H9 (cell line): Measurements from ENCODE around the gene STARD4. TPM values are rescaled to one million over a fixed set of nuclear protein-coding genes. Genes with fewer than 3 reads are reported as not detected.

Experiments used
- DNase-seq: peaks from one replicate; pipeline ENCODE4 v3.0.0-alpha.2; 2017
- H2AFZ ChIP-seq: one replicate; pipeline ENCODE4 v1.6.1; 2013; ENCODE audit warnings: mild to moderate bottlenecking, low read length, control low read depth, moderate library complexity
- H2AK5ac ChIP-seq: 2 replicates; pipeline ENCODE4 v1.6.1; 2013; ENCODE audit warnings: low read length, control low read depth, mixed read lengths; ENCODE audit not compliant: insufficient read length
- H2BK120ac ChIP-seq: one replicate; pipeline ENCODE4 v1.6.1; 2013; ENCODE audit warnings: low read depth, mild to moderate bottlenecking, low read length, control low read depth, inconsistent platforms; ENCODE audit not compliant: poor library complexity, severe bottlenecking
- H2BK12ac ChIP-seq: 2 replicates; pipeline ENCODE4 v1.6.1; 2013; ENCODE audit warnings: low read length, control low read depth, mixed read lengths, low read depth; ENCODE audit not compliant: insufficient read length
- H2BK15ac ChIP-seq: 2 replicates; pipeline ENCODE4 v1.6.1; 2013; ENCODE audit warnings: low read depth, low read length, control low read depth
- H2BK20ac ChIP-seq: one replicate; pipeline ENCODE4 v1.6.1; 2013; ENCODE audit warnings: low read depth, mild to moderate bottlenecking, low read length, control low read depth, inconsistent platforms; ENCODE audit not compliant: poor library complexity, severe bottlenecking
- H2BK5ac ChIP-seq: 2 replicates; pipeline ENCODE4 v1.6.1; 2013; ENCODE audit warnings: low read length, control low read depth, mixed read lengths; ENCODE audit not compliant: insufficient read length
- H3K14ac ChIP-seq: 2 replicates; pipeline ENCODE4 v1.6.1; 2013; ENCODE audit warnings: low read length, control low read depth; ENCODE audit not compliant: insufficient read depth
- H3K18ac ChIP-seq: 2 replicates; pipeline ENCODE4 v1.6.1; 2013; ENCODE audit warnings: low read depth, mild to moderate bottlenecking, mixed read lengths, low read length, control low read depth; ENCODE audit not compliant: insufficient read length
- H3K23ac ChIP-seq: 2 replicates; pipeline ENCODE4 v1.6.1; 2013; ENCODE audit warnings: low read length, control low read depth, mixed read lengths, low read depth; ENCODE audit not compliant: insufficient read length
- H3K23me2 ChIP-seq: 2 replicates; pipeline ENCODE4 v1.6.1; 2013; ENCODE audit warnings: low read depth, mild to moderate bottlenecking, mixed read lengths, low read length, control low read depth; ENCODE audit not compliant: insufficient read length, poor library complexity, severe bottlenecking
- H3K27ac ChIP-seq: 2 replicates; pipeline ENCODE4 v1.5.1; 2013; ENCODE audit warnings: low read length, control low read depth, mixed read lengths, low read depth; ENCODE audit not compliant: insufficient read length
- H3K27me3 ChIP-seq: 2 replicates; pipeline ENCODE4 v1.6.1; 2013; ENCODE audit warnings: low read length, control low read depth, inconsistent platforms; ENCODE audit not compliant: insufficient read depth
- H3K4ac ChIP-seq: 2 replicates; pipeline ENCODE4 v1.6.1; 2013; ENCODE audit warnings: low read depth, mild to moderate bottlenecking, control low read depth, inconsistent platforms, low read length, moderate library complexity
- H3K4me1 ChIP-seq: 2 replicates; pipeline ENCODE4 v1.6.1; 2013; ENCODE audit warnings: low read length, control low read depth, inconsistent platforms; ENCODE audit not compliant: insufficient read depth
- H3K4me2 ChIP-seq: 2 replicates; pipeline ENCODE4 v1.6.1; 2013; ENCODE audit warnings: low read length, control low read depth, mixed read lengths; ENCODE audit not compliant: insufficient read length, insufficient read depth
- H3K56ac ChIP-seq: 2 replicates; pipeline ENCODE4 v1.6.1; 2013; ENCODE audit warnings: low read depth, mild to moderate bottlenecking, mixed read lengths, low read length, control low read depth; ENCODE audit not compliant: insufficient read length
- H3K79me1 ChIP-seq: 2 replicates; pipeline ENCODE4 v1.6.1; 2013; ENCODE audit warnings: low read depth, mild to moderate bottlenecking, moderate library complexity, low read length, control low read depth, inconsistent platforms; ENCODE audit not compliant: insufficient read depth, poor library complexity, severe bottlenecking
- H3K79me2 ChIP-seq: 2 replicates; pipeline ENCODE4 v1.6.1; 2013; ENCODE audit warnings: low read length, control low read depth, inconsistent platforms; ENCODE audit not compliant: insufficient read depth
- H3K9ac ChIP-seq: 2 replicates; pipeline ENCODE4 v1.6.1; 2013; ENCODE audit warnings: low read length, control low read depth, mixed read lengths; ENCODE audit not compliant: insufficient read length; ENCODE audit errors: extremely low read depth
- H3K9me3 ChIP-seq: one replicate; pipeline ENCODE4 v1.6.1; 2013; ENCODE audit warnings: low read depth, low read length, inconsistent platforms; ENCODE audit not compliant: control insufficient read depth
- H3T11ph ChIP-seq: one replicate; pipeline ENCODE4 v1.6.1; 2013; ENCODE audit warnings: mild to moderate bottlenecking, low read length, control low read depth, inconsistent platforms
- H4K20me1 ChIP-seq: one replicate; pipeline ENCODE4 v1.6.1; 2013; ENCODE audit not compliant: control insufficient read depth, insufficient read length, insufficient read depth
- H4K5ac ChIP-seq: 2 replicates; pipeline ENCODE4 v1.6.1; 2013; ENCODE audit warnings: low read depth, mild to moderate bottlenecking, mixed read lengths, low read length, control low read depth; ENCODE audit not compliant: insufficient read length
- H4K8ac ChIP-seq: replicated peaks from 2 replicates; pipeline ENCODE4 v1.6.1; 2013; ENCODE audit warnings: low read length, control low read depth, mixed read lengths, low read depth; ENCODE audit not compliant: insufficient read length
- H4K91ac ChIP-seq: 2 replicates; pipeline ENCODE4 v1.6.1; 2013; ENCODE audit warnings: low read depth, mild to moderate bottlenecking, moderate library complexity, mixed read lengths, low read length, control low read depth; ENCODE audit not compliant: insufficient read length
- H3K27ac Mint-ChIP-seq, 3 experiments: 2 replicates in 2 of 3; 3 replicates in 1 of 3; pipeline ENCODE4 v1.8.0; 2020 to 2021; ENCODE audit warnings: mixed read lengths in 3 of 3, mild to moderate bottlenecking in 1 of 3, moderate library complexity in 1 of 3
- H3K27me3 Mint-ChIP-seq: 2 replicates; pipeline ENCODE4 v1.8.0; 2021; ENCODE audit warnings: low read depth, mild to moderate bottlenecking, moderate library complexity, mixed read lengths
- H3K36me3 Mint-ChIP-seq, 3 experiments: 2 replicates in 2 of 3; 3 replicates in 1 of 3; pipeline ENCODE4 v1.8.0; 2020 to 2021; ENCODE audit warnings: low read depth in 3 of 3, mixed read lengths in 3 of 3; ENCODE audit not compliant: insufficient read depth in 1 of 3
- H3K4me1 Mint-ChIP-seq, 2 experiments: 2 replicates each; pipeline ENCODE4 v1.8.0; 2020; ENCODE audit warnings: mixed read lengths in 2 of 2
- H3K4me3 Mint-ChIP-seq, 2 experiments: 2 replicates in 1 of 2; 3 replicates in 1 of 2; pipeline ENCODE4 v1.8.0; 2020 to 2021; ENCODE audit warnings: mild to moderate bottlenecking in 2 of 2, mixed read lengths in 2 of 2, moderate library complexity in 1 of 2
- H3K9me3 Mint-ChIP-seq, 2 experiments: 2 replicates in 1 of 2; 3 replicates in 1 of 2; pipeline ENCODE4 v1.8.0; 2020; ENCODE audit warnings: mild to moderate bottlenecking in 2 of 2, mixed read lengths in 2 of 2, moderate library complexity in 1 of 2
- CTCF ChIP-seq: fragments of 200-600 bp; sonication (generic); conservative IDR thresholded peaks from 3 replicates; pipeline ENCODE4 v1.8.0; 2021; ENCODE audit warnings: antibody characterized with exemption, mild to moderate bottlenecking
- WGBS: extraction: QIAGEN DNeasy Blood & Tissue Kit; methylation state at CpG from one replicate; pipeline ENCODE4 v1.1.7; 2013; ENCODE audit warnings: missing lambda C conversion rate, low lambda C conversion rate, mixed read lengths; ENCODE audit not compliant: insufficient read length; ENCODE audit errors: extremely low coverage; 5-methylcytosine and 5-hydroxymethylcytosine counted together
- total RNA-seq: library from RNA; stranded (reverse); gene quantifications from 2 replicates; pipeline ENCODE4 v1.2.1, GENCODE V29; 2021

STARD4 gene
- total RNA-seq, 1 experiment from 2014 or later: 28.7 TPM

- no CpG with 5 or more reads among the region's 2 CpGs for WGBS
- Histone ChIP-seq H3K9ac (no peak overlapping the region), H3T11ph (no peak overlapping the region), H3K23ac (no peak overlapping the region), H2BK15ac (no peak overlapping the region), H3K79me1 (no peaks in the 10 kb centered on the region), H3K79me2 (no peaks in the 10 kb centered on the region), H2BK120ac (no peak overlapping the region), H3K23me2 (no peaks in the 10 kb centered on the region), H3K4me1 (no peaks in the 10 kb centered on the region), H4K5ac (no peak overlapping the region), H4K8ac (no peak overlapping the region), H3K4ac (no peak overlapping the region), H4K91ac (no peak overlapping the region), H3K4me2 (no peak overlapping the region), H2AFZ (no peak overlapping the region), H3K27me3 (no peaks in the 10 kb centered on the region), H2BK5ac (no peak overlapping the region), H3K9me3 (no peaks in the 10 kb centered on the region), H3K14ac (no peak overlapping the region), H2BK12ac (no peak overlapping the region), H3K18ac (no peak overlapping the region), H2AK5ac (no peak overlapping the region), H2BK20ac (no peak overlapping the region), H4K20me1 (no peaks in the 10 kb centered on the region), H3K27ac (no peak overlapping the region), H3K56ac (no peak overlapping the region)
- DNase-seq: no peak
- Mint-ChIP-seq H3K36me3 (no peaks in the 10 kb centered on the region), H3K4me1 (0 out of 4 replicates have a peak, but pooled peaks cover 0 to 4% of the 10 kb centered on the region in 2 experiments), H3K27me3 (no peaks in the 10 kb centered on the region), H3K27ac (peak overlapping the region in 1 of 3 experiments; percentile 4; a peak in 2 of 7 replicates), H3K9me3 (no peaks in the 10 kb centered on the region), H3K4me3 (no peak overlapping the region)
- no peak for TF ChIP-seq CTCF
Observed at GRCh38 chr5:111453747-111454146, 58.6 kb downstream of the STARD4 start.
